K562 (cell line): ENCODE measurements around the gene NAXE. TPM values are rescaled to one million over a fixed set of nuclear protein-coding genes. Genes with fewer than 3 reads are reported as not detected.

Source experiments
- HDAC8 ChIP-seq: fragments of 450-650 bp; IDR thresholded peaks from 2 replicates; pipeline ENCODE4 v1.6.1; 2016; ENCODE audit warnings: mild to moderate bottlenecking, missing genetic modification characterization, moderate library complexity, missing compliant biosample characterization
- SAP30 ChIP-seq: fragments of 200-600 bp; sonication (generic); IDR thresholded peaks from 2 replicates; pipeline ENCODE4 v1.6.1; 2012; ENCODE audit warnings: borderline replicate concordance, low read depth, mild to moderate bottlenecking, moderate library complexity, low read length, control low read depth, inconsistent platforms; ENCODE audit not compliant: insufficient read depth, poor library complexity, severe bottlenecking
- SETDB1 ChIP-seq: IDR thresholded peaks from one replicate; pipeline ENCODE4 v1.6.1; 2012; ENCODE audit warnings: low read length, control low read depth, inconsistent platforms
- TCF3 ChIP-seq: sonication (generic); formaldehyde crosslinking; IDR thresholded peaks from 2 replicates; pipeline ENCODE4 v1.4.0; 2020; ENCODE audit warnings: mild to moderate bottlenecking, missing genetic modification reagents
- ZFP1 ChIP-seq: fragments of 450-650 bp; formaldehyde crosslinking; IDR thresholded peaks from 2 replicates; pipeline ENCODE4 v1.4.0; 2020; ENCODE audit warnings: mild to moderate bottlenecking, mixed read lengths
- ZNF780A ChIP-seq: fragments of 250-450 bp; sonication (Bioruptor Pico); IDR thresholded peaks from 2 replicates; pipeline ENCODE4 v1.5.0; 2021; ENCODE audit warnings: mild to moderate bottlenecking
- polyA plus RNA-seq, 8 experiments: library from polyadenylated mRNA; depleted of rRNA in 4 of 8; stranded (reverse) in 5 of 8; unstranded in 3 of 8; fragments of >200 nt; fragmentation: Nextera tagmentation in 2 of 8; fragmentation: Illumina TruSeq in 1 of 8; extraction: Ambion mirVana in 2 of 8; extraction: Trizol in 1 of 8; gene quantifications; 2 replicates each; pipeline versions ENCODE4 v1.2.1 to v1.2.3, GENCODE V29; 2011 to 2014; ENCODE audit warnings: inconsistent platforms in 1 of 8, missing spikeins in 1 of 8
- total RNA-seq, 7 experiments: library from RNA; depleted of rRNA in 6 of 7; stranded (reverse); fragments of >200 nt in 6 of 7; fragmentation: Illumina TruSeq in 2 of 7; extraction: Trizol in 2 of 7; gene quantifications; 2 replicates each; pipeline versions ENCODE4 v1.2.1 to v1.2.3, GENCODE V29; 2011 to 2021; ENCODE audit warnings: low replicate concordance in 1 of 7
- TF ChIP-seq, protein P1 (sequence below): fragments of 250-450 bp; sonication (Bioruptor Pico); IDR thresholded peaks from 2 replicates; pipeline ENCODE4 v1.5.0; 2021
- TF ChIP-seq, protein P2 (sequence below): sonication (generic); formaldehyde crosslinking; IDR thresholded peaks from 2 replicates; pipeline ENCODE4 v1.5.0; 2020; ENCODE audit warnings: missing genetic modification reagents

The NAXE gene
- total and polyA plus RNA-seq, 9 of the 15 experiments (the other 6 are each of a cell fraction or from before 2014, with no cell fraction given) = 27.3 to 137 (median 90.0) TPM

DNA sequence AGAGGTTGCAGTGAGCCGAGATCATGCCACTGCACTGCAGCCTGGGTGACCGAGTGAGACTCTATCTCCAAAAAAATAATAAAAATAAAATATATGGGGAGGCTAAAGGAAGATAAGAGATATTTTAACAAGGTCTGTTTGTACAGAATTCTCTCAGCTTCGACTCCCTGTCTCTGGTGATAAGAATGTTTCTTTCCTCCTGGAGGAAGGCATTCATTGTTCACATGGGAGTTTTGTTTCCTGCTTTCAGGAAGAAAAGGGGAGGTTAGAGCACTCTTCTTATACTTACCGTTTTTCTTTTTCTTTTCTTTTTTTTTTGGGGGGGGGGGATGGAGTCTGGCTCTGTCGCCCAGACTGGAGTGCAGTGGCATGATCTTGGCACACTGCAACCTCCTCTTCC lies 2.0 kb upstream of the NAXE start (continued):
- TF ChIP-seq TCF3 (no peak), ZNF780A (CRISPR knock-in tag) (no peak), ZFP1 (CRISPR knock-in tag) (no peak), SETDB1 (no peak), HDAC8 (tag) (no peak), SAP30 (no peak)
- TF ChIP-seq, protein P1, sequence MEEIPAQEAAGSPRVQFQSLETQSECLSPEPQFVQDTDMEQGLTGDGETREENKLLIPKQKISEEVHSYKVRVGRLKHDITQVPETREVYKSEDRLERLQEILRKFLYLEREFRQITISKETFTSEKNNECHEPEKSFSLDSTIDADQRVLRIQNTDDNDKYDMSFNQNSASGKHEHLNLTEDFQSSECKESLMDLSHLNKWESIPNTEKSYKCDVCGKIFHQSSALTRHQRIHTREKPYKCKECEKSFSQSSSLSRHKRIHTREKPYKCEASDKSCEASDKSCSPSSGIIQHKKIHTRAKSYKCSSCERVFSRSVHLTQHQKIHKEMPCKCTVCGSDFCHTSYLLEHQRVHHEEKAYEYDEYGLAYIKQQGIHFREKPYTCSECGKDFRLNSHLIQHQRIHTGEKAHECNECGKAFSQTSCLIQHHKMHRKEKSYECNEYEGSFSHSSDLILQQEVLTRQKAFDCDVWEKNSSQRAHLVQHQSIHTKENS (CRISPR knock-in tag) = no peak
- TF ChIP-seq, protein P2, sequence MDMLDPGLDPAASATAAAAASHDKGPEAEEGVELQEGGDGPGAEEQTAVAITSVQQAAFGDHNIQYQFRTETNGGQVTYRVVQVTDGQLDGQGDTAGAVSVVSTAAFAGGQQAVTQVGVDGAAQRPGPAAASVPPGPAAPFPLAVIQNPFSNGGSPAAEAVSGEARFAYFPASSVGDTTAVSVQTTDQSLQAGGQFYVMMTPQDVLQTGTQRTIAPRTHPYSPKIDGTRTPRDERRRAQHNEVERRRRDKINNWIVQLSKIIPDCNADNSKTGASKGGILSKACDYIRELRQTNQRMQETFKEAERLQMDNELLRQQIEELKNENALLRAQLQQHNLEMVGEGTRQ (CRISPR knock-in tag) = no peak
